ENCODE measurements around the gene NCOA1.

DNA sequence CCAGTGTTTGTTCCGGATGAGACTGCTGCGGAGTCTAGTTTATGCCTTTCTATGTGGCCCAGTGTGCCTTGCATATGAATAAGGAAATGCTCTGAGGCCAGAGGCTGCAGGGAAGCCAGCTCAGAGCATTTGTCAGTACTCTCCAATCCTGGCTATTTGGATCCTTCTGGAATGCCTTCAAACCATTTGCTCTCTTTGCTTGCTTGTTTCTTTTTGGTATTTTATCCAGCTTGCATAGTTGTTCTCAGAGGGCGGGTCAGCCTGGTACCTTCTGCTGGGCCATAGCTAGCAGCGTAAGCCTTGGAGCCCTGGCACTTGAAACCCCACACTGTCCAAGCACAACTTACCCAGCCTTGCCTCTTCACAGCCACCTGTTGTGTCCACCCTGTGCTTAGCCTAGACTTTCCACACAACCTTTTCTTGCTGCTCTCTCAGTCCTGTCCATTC, 322.7 kb downstream of the NCOA1 start:
- TF ChIP-seq GABPA (IDR thresholded peaks at IDR 0.05 in 1 of 2, conservative IDR thresholded peaks at IDR 0.05 in 1 of 2) (no peak), YY1 (IDR thresholded peaks at IDR 0.05) (no peak)
- TF ChIP-seq, protein P1, sequence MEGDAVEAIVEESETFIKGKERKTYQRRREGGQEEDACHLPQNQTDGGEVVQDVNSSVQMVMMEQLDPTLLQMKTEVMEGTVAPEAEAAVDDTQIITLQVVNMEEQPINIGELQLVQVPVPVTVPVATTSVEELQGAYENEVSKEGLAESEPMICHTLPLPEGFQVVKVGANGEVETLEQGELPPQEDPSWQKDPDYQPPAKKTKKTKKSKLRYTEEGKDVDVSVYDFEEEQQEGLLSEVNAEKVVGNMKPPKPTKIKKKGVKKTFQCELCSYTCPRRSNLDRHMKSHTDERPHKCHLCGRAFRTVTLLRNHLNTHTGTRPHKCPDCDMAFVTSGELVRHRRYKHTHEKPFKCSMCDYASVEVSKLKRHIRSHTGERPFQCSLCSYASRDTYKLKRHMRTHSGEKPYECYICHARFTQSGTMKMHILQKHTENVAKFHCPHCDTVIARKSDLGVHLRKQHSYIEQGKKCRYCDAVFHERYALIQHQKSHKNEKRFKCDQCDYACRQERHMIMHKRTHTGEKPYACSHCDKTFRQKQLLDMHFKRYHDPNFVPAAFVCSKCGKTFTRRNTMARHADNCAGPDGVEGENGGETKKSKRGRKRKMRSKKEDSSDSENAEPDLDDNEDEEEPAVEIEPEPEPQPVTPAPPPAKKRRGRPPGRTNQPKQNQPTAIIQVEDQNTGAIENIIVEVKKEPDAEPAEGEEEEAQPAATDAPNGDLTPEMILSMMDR (IDR thresholded peaks at IDR 0.05; ENCODE audit: low read depth, low read length, missing input control) = no peak
- TF ChIP-seq, protein P2, sequence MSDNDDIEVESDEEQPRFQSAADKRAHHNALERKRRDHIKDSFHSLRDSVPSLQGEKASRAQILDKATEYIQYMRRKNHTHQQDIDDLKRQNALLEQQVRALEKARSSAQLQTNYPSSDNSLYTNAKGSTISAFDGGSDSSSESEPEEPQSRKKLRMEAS (IDR thresholded peaks at IDR 0.05) = no peak

Data from liver (tissue), 3 donors.